ENCODE results near the gene SUGP2.

SUGP2 gene

DNA sequence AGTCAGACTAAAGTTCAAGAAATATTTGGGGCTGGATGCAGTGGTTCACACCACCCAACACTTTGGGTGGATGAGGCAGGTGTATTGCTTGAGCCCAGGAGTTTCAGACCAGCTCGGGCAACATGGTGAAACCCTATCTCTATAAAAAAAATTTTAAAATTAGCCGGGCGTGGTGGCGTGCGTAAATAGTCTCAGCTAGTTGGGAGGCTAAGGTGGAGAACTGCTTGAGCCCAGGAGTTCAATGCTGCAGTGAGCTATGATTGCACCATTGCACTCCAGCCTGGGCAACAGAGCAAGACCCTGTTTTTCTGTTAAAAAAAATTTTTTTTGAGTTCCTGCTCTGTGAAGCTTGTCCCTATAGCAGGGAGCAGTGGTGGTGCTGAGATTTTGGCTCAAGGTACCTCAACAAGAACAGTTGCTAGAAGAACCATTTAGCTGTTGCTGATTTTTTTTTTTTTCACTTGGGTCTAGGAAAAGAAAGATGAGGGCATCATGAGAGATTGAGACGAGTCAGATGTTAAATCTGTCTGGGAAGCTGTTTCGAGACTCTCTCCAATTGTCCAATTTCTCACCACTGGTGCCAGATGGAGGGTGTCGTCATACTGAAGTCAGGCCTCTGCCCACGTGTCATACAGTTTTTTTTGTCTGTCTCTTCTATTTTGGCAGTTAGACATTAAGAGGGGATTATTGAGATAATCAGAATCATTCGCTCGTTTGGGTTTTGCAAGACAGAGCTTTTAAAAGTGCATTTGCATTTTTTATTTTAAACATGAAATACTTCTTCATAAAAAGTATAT, 34.2 kb upstream of the SUGP2 start:
- no peak for DNase-seq (ENCODE audit: insufficient read length)
- no peak for TF ChIP-seq TAF1 (IDR thresholded peaks at IDR 0.05; ENCODE audit: borderline replicate concordance, low read depth, low read length)
- TF ChIP-seq POLR2A (IDR thresholded peaks at IDR 0.05; ENCODE audit: low read depth, low read length) = no peak
- TF ChIP-seq POLR2AphosphoS5 (IDR thresholded peaks at IDR 0.05; ENCODE audit: low read depth, low read length) = no peak
- no peak for FAIRE-seq

DNA sequence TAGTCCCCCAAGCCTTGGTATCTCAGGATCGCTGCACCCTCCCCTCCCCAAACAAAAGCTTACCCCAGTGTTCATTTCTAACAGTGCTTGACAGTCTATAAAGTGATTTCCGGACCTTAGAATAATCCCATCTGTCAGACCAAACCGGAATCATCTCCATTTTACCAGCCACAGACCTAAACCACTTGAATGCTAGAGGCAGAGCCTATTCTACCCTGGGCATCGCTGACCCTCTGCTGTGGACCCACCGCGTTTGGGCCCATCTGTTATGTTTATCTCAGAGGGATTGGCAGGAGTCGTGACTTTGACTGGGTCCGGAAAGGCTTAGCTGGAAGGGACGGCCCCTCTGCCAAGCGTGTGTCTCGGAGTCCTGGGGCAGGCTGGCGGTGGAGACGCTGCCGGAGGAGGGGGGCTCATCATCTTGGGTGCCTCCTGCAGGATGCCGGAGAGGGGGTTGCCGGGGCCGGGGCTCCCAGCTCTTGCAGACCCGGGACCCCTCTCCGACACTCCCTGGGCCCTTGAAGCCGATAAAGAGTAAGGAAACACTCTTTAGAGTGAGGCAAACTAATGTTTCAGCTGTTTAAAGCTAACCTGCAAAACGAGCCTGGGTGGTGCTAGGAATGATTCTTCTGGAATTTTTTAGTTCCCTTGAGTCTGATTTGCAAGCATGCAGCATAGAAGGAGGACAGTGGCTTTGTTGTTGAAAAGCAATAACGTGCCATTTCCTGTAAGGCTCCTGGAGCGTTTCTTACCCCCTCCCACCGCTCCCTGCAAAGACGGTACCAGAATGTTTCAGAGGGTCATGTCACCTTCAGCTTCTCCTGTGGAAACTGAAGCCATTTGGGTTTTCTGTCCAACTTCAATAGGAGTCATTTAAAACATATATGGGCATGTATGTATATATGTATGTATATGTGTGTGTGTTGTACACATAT, 31.8 kb upstream of the SUGP2 start:
- no peak for TF ChIP-seq POLR2A (IDR thresholded peaks at IDR 0.05; ENCODE audit: low read depth, low read length)
- TF ChIP-seq POLR2AphosphoS5 (IDR thresholded peaks at IDR 0.05; ENCODE audit: low read depth, low read length) = no peak
- no peak for TF ChIP-seq TAF1 (IDR thresholded peaks at IDR 0.05; ENCODE audit: borderline replicate concordance, low read depth, low read length)
- peak; percentile 78 for FAIRE-seq
- DNase-seq (ENCODE audit: insufficient read length) = no peak

DNA sequence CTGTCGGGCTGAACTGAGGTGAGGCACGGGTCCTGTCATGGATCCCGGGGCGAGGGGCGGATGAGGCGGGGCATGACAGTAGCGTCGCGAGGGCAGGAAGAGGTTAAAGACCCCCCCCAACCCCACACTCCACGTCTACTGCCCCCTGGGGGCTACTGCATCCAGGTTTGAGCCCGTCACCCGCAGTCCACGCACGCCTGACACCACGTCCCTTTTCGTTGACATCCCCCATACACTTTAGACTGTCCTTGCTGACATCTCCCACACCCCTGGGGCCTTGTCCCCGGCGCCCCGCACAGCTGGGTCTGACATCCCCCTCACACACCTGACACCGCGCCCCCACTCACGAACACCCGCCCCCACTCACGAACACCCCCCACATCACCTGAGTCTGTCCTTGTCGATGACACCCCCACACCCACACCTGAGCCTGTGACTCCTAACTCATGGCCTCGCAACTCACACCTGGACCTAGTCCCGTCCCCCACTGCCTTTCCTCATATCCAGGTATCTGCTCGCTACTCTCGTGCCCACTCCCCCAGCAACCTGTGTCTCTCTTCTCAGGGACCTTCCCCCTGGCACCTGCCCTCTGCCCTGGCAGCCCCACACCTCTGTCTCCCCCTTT, 30.9 kb upstream of the SUGP2 start:
- DNase-seq (ENCODE audit: insufficient read length) (no peak), FAIRE-seq (no peak)

DNA sequence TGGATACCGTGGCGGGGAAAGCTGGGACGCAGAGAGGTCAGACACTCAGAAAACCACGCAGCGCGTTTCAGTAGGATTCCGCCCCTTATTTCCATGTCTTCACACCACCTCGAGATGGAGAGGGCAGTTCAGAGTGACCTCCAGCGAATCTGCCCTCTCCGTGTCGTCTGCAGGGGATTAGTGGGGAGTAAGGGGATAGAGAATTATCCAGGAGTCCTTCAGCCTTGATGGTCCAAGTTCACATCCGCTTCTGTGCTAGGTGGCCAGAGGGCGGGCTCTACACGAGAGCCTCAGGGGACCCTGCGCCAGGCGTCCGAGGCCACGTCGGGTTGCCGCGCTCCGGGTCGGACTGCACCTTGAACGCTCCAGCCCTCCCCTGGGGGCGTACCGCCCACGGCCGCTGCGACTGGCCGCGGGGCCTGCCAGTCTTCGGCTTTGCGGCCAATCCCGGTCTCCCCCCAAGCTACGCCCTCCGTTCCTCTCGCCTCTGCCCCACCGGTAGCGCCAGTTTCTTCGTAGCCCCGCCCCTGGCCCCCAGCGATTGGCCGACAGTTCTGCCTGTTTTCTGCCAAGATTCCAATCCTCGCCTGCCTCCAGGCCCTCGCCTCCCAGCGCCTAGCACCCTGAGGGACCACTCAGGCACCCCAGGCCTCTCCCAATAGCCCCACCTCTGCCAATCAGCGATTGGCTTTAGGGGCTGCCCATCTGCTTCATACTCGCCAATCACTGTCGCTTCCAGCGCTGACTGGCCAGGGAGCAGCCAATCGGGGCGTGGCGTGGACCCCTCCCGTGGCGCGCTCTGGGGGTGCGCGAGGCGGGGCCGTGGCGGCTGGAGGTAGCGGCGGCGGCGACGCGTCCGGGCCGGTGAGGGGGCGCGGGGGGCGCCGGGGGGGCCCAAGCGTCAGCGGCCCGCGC, 30.1 kb upstream of the SUGP2 start, which contains the start of gene SLC25A42:
SLC25A42 (plus strand) TSS at position 812 of the 915 bp plus-strand sequence. CDS start 32,131 bp downstream, outside the sequence.
- TF ChIP-seq POLR2A (IDR thresholded peaks at IDR 0.05; ENCODE audit: low read depth, low read length) (peak; percentile 37; the same call in 1 of the 2 replicates), POLR2AphosphoS5 (IDR thresholded peaks at IDR 0.05; ENCODE audit: low read depth, low read length) (peak; percentile 60; the same call in 1 of the 2 replicates), TAF1 (IDR thresholded peaks at IDR 0.05; ENCODE audit: borderline replicate concordance, low read depth, low read length) (peak; percentile 11; the same call in 1 of the 2 replicates)
- FAIRE-seq (peak; percentile 99), DNase-seq (ENCODE audit: insufficient read length) (peak; percentile 100)

More for the DNA sequence above, 30.9 kb upstream of the SUGP2 start:
- TF ChIP-seq TAF1 (IDR thresholded peaks at IDR 0.05; ENCODE audit: borderline replicate concordance, low read depth, low read length) (no peak), POLR2AphosphoS5 (IDR thresholded peaks at IDR 0.05; ENCODE audit: low read depth, low read length) (no peak), POLR2A (IDR thresholded peaks at IDR 0.05; ENCODE audit: low read depth, low read length) (no peak)

DNA sequence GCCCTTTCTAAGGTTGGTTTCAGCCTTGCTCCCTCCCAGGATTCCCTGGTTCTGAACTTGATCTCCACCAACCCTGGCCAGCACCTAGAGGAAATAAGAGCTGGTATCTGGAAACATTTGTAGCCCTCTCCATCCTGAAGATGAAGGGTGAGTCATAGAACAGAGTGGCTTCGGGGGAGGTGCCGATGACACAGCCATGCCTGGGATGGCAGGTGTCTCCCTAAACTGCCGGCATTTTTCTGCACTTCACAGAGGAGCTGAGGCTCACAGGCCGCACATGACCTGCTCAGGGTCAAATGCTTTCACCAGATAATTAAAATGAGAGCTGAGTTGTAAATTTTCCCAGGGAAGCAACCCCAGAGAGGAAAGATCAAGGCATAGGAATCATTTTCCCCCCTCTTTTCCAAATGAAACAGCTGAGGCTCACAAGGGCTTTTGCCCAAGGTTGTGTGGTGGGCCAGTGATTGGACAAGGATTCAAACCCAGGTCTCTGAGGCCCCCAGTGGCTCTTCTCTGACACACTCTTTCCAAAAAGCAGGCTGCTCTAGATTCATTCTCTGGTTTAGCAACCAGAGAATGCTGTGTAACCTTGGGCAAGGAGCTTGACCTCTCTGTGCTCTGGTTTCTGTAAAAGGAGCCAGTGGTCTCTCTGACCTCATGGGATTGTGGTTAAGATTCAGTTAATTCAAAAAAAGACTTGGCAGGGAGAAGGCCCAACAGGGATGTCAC, 29.3 kb upstream of the SUGP2 start:
- TF ChIP-seq POLR2AphosphoS5 (IDR thresholded peaks at IDR 0.05; ENCODE audit: low read depth, low read length) (no peak), TAF1 (IDR thresholded peaks at IDR 0.05; ENCODE audit: borderline replicate concordance, low read depth, low read length) (no peak), POLR2A (IDR thresholded peaks at IDR 0.05; ENCODE audit: low read depth, low read length) (no peak)
- FAIRE-seq (no peak), DNase-seq (ENCODE audit: insufficient read length) (no peak)

DNA sequence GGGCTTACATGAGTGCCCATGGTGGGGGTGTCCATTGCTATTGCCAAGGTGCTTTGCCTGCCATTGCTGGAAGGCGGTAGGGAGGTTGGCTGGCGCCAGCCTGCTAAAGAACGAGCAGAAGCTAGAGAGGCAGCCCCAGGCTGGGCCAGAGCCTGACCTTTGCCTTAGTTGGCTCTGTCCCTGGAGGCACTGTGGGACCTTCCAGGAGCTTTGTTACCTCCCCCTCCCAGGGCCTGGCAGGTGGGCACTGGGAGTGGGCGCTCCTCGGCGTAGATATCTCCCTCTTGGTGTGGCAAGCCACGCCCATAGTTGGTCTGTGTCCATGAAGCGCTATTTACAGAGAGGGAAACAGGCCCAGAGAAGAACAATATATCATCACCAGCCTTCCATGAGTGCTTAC, 28.2 kb upstream of the SUGP2 start:
- TF ChIP-seq POLR2AphosphoS5 (IDR thresholded peaks at IDR 0.05; ENCODE audit: low read depth, low read length) = no peak
- TF ChIP-seq TAF1 (IDR thresholded peaks at IDR 0.05; ENCODE audit: borderline replicate concordance, low read depth, low read length) = no peak
- TF ChIP-seq POLR2A (IDR thresholded peaks at IDR 0.05; ENCODE audit: low read depth, low read length) = no peak
- DNase-seq (ENCODE audit: insufficient read length) (no peak), FAIRE-seq (no peak)

DNA sequence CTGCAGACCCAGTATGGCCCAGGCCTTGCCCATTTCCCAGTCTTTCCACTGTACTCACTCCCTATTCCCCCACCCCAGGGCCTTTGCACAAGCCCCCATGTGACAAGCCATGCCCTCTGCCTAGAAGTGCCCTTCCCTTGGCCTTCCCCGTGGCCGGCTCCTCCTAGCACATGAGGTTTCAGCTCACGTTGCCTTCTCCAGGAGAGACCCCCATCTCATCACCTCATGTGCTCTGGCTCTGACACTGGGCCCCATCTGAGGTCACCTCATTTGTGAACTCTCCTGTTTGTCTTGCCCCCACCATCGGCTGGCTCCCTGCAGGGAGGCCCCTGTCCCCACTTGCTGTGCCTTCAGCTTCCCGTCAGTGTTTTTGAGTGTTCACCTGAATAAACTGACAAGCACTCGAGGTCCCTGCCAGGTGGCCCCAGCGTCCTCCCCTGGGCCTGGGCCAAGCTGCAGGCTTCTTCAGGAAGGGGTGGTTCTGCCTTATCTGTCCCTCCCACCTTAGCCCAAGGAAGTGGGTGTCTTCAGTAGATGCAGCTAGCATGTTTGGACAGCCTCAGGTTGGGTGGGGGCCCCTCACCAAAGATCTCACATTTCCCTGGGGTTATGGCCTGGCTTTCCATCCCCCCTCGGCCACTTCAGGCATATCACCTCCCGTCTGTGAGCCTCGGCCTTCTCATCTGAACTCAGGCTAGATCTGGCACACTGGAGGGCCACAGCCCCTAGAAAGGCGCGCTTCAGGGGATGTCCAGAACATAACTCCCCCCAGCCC, 26.7 kb upstream of the SUGP2 start:
- no peak for FAIRE-seq
- no peak for DNase-seq (ENCODE audit: insufficient read length)
- no peak for TF ChIP-seq TAF1 (IDR thresholded peaks at IDR 0.05; ENCODE audit: borderline replicate concordance, low read depth, low read length)

DNA sequence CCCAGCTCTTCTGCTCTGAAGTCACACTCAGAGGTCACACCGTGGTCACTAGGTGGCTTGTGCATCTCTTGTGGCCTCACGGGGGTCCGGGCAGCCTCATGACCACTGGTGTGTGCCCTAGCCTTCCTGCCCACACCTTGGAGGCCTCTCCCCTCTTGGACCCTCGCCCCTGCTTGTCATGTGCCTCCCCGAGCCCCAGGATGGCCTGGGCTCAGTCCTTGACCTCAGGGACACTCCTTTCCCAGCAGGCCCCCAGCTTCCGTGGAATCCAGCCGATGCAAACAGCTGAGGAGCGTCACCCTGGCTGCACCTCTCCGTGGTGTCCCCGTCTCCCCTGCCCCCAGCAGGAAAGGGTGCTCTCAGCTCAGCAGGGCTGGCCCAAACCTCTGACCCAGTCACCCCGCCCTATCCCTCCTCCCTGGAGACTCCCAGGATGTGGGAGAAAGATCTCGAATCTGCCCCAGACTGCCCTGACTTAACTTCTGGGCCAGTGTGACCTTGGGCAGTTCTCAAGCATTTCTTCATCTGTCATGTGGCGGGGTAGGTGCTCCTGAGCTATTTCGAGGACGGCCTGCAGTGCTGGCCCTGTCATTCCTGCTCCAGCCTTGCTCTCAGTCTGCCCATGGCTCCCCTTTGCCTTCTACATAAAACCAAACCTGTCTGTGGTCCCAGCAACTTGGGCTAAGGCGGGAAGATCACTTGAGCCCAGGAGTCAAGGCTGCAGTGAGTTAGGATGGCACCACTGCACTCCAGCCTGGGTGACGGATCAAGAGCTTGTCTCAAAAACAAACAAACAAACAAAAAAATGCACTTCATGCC, 25.9 kb upstream of the SUGP2 start:
- TF ChIP-seq POLR2AphosphoS5 (IDR thresholded peaks at IDR 0.05; ENCODE audit: low read depth, low read length) = no peak
- FAIRE-seq (no peak), DNase-seq (ENCODE audit: insufficient read length) (no peak)

DNA sequence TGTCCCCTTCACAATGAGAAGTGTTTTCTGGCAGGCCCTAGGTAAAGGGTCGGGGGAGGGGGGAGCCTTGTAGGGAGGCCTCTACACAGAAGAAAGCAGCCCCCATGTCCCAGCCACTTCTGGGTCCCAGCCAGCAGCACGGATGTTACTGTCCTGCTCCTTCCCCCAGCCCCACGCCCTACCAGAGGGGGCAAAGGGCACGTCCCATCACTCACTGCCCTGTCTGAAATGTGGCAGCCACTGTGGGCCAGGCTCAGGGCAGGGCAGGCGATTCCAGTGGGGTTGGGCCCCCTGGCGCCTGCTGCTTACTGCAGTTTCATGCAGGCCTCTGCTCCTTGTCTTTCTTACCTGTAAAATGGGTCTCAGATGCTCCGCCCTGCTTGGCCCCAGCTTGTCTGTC, 24.4 kb upstream of the SUGP2 start:
- DNase-seq (ENCODE audit: insufficient read length) = no peak
- no peak for FAIRE-seq
- TF ChIP-seq POLR2AphosphoS5 (IDR thresholded peaks at IDR 0.05; ENCODE audit: low read depth, low read length) (no peak), TAF1 (IDR thresholded peaks at IDR 0.05; ENCODE audit: borderline replicate concordance, low read depth, low read length) (no peak), POLR2A (IDR thresholded peaks at IDR 0.05; ENCODE audit: low read depth, low read length) (no peak)

All from GM12892 (cell line).